HEK293 (cell line): ENCODE data around the gene WDR4.

Source experiments
- GLI4 ChIP-seq: fragments of 450-650 bp; formaldehyde crosslinking; IDR thresholded peaks from 2 replicates; pipeline ENCODE4 v1.5.1; 2016; ENCODE audit warnings: missing biosample characterization, missing genetic modification characterization
- GLIS2 ChIP-seq: fragments of 450-650 bp; formaldehyde crosslinking; IDR thresholded peaks from 2 replicates; pipeline ENCODE4 v1.5.1; 2016; ENCODE audit warnings: missing biosample characterization, missing genetic modification characterization
- RBAK ChIP-seq: fragments of 450-650 bp; formaldehyde crosslinking; IDR thresholded peaks from 2 replicates; pipeline ENCODE4 v1.5.1; 2016; ENCODE audit warnings: missing biosample characterization, missing genetic modification characterization
- SP7 ChIP-seq: fragments of 450-650 bp; formaldehyde crosslinking; IDR thresholded peaks from 2 replicates; pipeline ENCODE4 v1.5.1; 2016; ENCODE audit warnings: missing biosample characterization, missing genetic modification characterization
- YY1 ChIP-seq: fragments of 450-650 bp; formaldehyde crosslinking; IDR thresholded peaks from 2 replicates; pipeline ENCODE4 v1.5.1; 2018; ENCODE audit warnings: missing biosample characterization, missing genetic modification characterization
- YY2 ChIP-seq: fragments of 450-650 bp; formaldehyde crosslinking; IDR thresholded peaks from 2 replicates; pipeline ENCODE4 v1.5.1; 2016; ENCODE audit warnings: missing biosample characterization, missing genetic modification characterization
- ZBTB17 ChIP-seq: fragments of 450-650 bp; formaldehyde crosslinking; IDR thresholded peaks from 2 replicates; pipeline ENCODE4 v1.5.1; 2016; ENCODE audit warnings: missing biosample characterization, missing genetic modification characterization
- ZEB2 ChIP-seq: fragments of 450-650 bp; formaldehyde crosslinking; IDR thresholded peaks from 2 replicates; pipeline ENCODE4 v1.5.1; 2016; ENCODE audit warnings: missing biosample characterization, missing genetic modification characterization
- ZFHX2 ChIP-seq: fragments of 450-650 bp; formaldehyde crosslinking; conservative IDR thresholded peaks from 2 replicates; pipeline ENCODE4 v1.5.1; 2016; ENCODE audit warnings: missing biosample characterization, missing genetic modification characterization
- ZFP69B ChIP-seq: fragments of 450-650 bp; formaldehyde crosslinking; IDR thresholded peaks from 2 replicates; pipeline ENCODE4 v1.5.1; 2016; ENCODE audit warnings: missing biosample characterization, missing genetic modification characterization
- ZIC2 ChIP-seq: fragments of 450-650 bp; formaldehyde crosslinking; IDR thresholded peaks from 2 replicates; pipeline ENCODE4 v1.5.1; 2016; ENCODE audit warnings: missing biosample characterization, missing genetic modification characterization
- ZNF2 ChIP-seq: fragments of 450-650 bp; formaldehyde crosslinking; IDR thresholded peaks from 2 replicates; pipeline ENCODE4 v1.5.1; 2016; ENCODE audit warnings: missing biosample characterization, missing genetic modification characterization
- ZNF266 ChIP-seq: fragments of 450-650 bp; formaldehyde crosslinking; IDR thresholded peaks from 2 replicates; pipeline ENCODE4 v1.5.1; 2016; ENCODE audit warnings: missing biosample characterization, missing genetic modification characterization, low read depth
- ZNF311 ChIP-seq: fragments of 450-650 bp; formaldehyde crosslinking; IDR thresholded peaks from 2 replicates; pipeline ENCODE4 v1.5.1; 2017; ENCODE audit warnings: missing biosample characterization, missing genetic modification characterization, borderline replicate concordance
- ZNF423 ChIP-seq: fragments of 450-650 bp; formaldehyde crosslinking; IDR thresholded peaks from 2 replicates; pipeline ENCODE4 v1.5.1; 2016; ENCODE audit warnings: missing biosample characterization, missing genetic modification characterization
- ZNF426 ChIP-seq: fragments of 450-650 bp; formaldehyde crosslinking; IDR thresholded peaks from 2 replicates; pipeline ENCODE4 v1.5.1; 2017; ENCODE audit warnings: missing biosample characterization, missing genetic modification characterization, mild to moderate bottlenecking, inconsistent platforms, moderate library complexity
- ZNF433 ChIP-seq: fragments of 450-650 bp; formaldehyde crosslinking; IDR thresholded peaks from 2 replicates; pipeline ENCODE4 v1.5.1; 2016; ENCODE audit warnings: missing biosample characterization, missing genetic modification characterization, low read depth
- ZNF529 ChIP-seq: fragments of 450-650 bp; formaldehyde crosslinking; IDR thresholded peaks from 2 replicates; pipeline ENCODE4 v1.5.1; 2017; ENCODE audit warnings: missing genetic modification characterization, missing biosample characterization; ENCODE audit not compliant: insufficient replicate concordance
- ZNF610 ChIP-seq: fragments of 450-650 bp; formaldehyde crosslinking; IDR thresholded peaks from 2 replicates; pipeline ENCODE4 v1.5.1; 2016; ENCODE audit warnings: missing biosample characterization, missing genetic modification characterization, borderline replicate concordance
- ZNF621 ChIP-seq: fragments of 450-650 bp; formaldehyde crosslinking; IDR thresholded peaks from 2 replicates; pipeline ENCODE4 v1.5.1; 2017; ENCODE audit warnings: missing biosample characterization, missing genetic modification characterization
- ZNF626 ChIP-seq: fragments of 450-650 bp; sonication (Bioruptor Pico); formaldehyde crosslinking; IDR thresholded peaks from 2 replicates; pipeline ENCODE4 v1.5.1; 2018; ENCODE audit warnings: missing biosample characterization, missing genetic modification characterization, inconsistent platforms
- ZNF701 ChIP-seq: fragments of 450-650 bp; formaldehyde crosslinking; IDR thresholded peaks from 2 replicates; pipeline ENCODE4 v1.5.1; 2016; ENCODE audit warnings: missing biosample characterization, missing genetic modification characterization
- ZNF747 ChIP-seq: fragments of 450-650 bp; formaldehyde crosslinking; IDR thresholded peaks from 2 replicates; pipeline ENCODE4 v1.5.1; 2016; ENCODE audit warnings: missing biosample characterization, missing genetic modification characterization
- ZNF785 ChIP-seq: fragments of 450-650 bp; formaldehyde crosslinking; IDR thresholded peaks from 2 replicates; pipeline ENCODE4 v1.5.1; 2016; ENCODE audit warnings: missing biosample characterization, missing genetic modification characterization
- ZSCAN30 ChIP-seq: fragments of 450-650 bp; IDR thresholded peaks from 2 replicates; pipeline ENCODE4 v1.5.1; 2018; ENCODE audit warnings: missing biosample characterization, mild to moderate bottlenecking, missing genetic modification characterization, moderate library complexity
- TF ChIP-seq, protein P1 (sequence below): fragments of 450-650 bp; formaldehyde crosslinking; IDR thresholded peaks from 2 replicates; pipeline ENCODE4 v1.5.1; 2016; ENCODE audit warnings: missing biosample characterization, missing genetic modification characterization, borderline replicate concordance
- TF ChIP-seq, protein P2 (sequence below): fragments of 450-650 bp; formaldehyde crosslinking; IDR thresholded peaks from 2 replicates; pipeline ENCODE4 v1.5.1; 2016; ENCODE audit warnings: missing biosample characterization, missing genetic modification characterization
- TF ChIP-seq, protein P3 (sequence below): fragments of 450-650 bp; formaldehyde crosslinking; IDR thresholded peaks from 2 replicates; pipeline ENCODE4 v1.5.1; 2016; ENCODE audit warnings: missing biosample characterization, missing genetic modification characterization
- TF ChIP-seq, protein P4 (sequence below): fragments of 450-650 bp; formaldehyde crosslinking; IDR thresholded peaks from 2 replicates; pipeline ENCODE4 v1.5.1; 2016; ENCODE audit warnings: missing biosample characterization, missing genetic modification characterization
- TF ChIP-seq, protein P5 (sequence below): fragments of 450-650 bp; formaldehyde crosslinking; IDR thresholded peaks from 2 replicates; pipeline ENCODE4 v1.5.1; 2016; ENCODE audit warnings: missing biosample characterization, missing genetic modification characterization
- TF ChIP-seq, protein P6 (sequence below): fragments of 450-650 bp; formaldehyde crosslinking; IDR thresholded peaks from 2 replicates; pipeline ENCODE4 v1.5.1; 2016; ENCODE audit warnings: missing biosample characterization, missing genetic modification characterization

WDR4 gene

DNA sequence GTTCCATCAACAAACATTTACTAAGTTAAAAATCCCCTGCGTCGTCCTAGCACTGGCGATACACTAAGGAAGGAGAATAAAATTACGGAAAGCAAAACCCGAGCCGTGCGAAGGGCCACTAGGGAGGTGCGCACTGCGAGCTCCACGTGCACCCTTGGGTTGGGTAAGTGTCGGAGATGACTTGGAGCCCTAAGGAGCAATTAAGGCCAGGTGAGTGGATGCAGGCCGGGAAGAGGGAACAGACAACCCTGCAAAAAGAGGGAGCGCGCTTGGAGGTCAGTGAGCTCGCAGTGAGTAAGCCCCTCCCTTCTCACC, 704 bp downstream of the WDR4 start (continued):
- TF ChIP-seq ZNF785, result no peak
- TF ChIP-seq ZNF433 (tag by site-specific recombination), result no peak
- no peak for TF ChIP-seq RBAK (tag by site-specific recombination)
- TF ChIP-seq ZNF311 (tag by site-specific recombination), result no peak
- TF ChIP-seq ZBTB17 (tag by site-specific recombination), result peak; percentile 91
- TF ChIP-seq, protein P1, sequence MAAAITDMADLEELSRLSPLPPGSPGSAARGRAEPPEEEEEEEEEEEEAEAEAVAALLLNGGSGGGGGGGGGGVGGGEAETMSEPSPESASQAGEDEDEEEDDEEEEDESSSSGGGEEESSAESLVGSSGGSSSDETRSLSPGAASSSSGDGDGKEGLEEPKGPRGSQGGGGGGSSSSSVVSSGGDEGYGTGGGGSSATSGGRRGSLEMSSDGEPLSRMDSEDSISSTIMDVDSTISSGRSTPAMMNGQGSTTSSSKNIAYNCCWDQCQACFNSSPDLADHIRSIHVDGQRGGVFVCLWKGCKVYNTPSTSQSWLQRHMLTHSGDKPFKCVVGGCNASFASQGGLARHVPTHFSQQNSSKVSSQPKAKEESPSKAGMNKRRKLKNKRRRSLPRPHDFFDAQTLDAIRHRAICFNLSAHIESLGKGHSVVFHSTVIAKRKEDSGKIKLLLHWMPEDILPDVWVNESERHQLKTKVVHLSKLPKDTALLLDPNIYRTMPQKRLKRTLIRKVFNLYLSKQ (tag by site-specific recombination), result no peak
- TF ChIP-seq, protein P2, sequence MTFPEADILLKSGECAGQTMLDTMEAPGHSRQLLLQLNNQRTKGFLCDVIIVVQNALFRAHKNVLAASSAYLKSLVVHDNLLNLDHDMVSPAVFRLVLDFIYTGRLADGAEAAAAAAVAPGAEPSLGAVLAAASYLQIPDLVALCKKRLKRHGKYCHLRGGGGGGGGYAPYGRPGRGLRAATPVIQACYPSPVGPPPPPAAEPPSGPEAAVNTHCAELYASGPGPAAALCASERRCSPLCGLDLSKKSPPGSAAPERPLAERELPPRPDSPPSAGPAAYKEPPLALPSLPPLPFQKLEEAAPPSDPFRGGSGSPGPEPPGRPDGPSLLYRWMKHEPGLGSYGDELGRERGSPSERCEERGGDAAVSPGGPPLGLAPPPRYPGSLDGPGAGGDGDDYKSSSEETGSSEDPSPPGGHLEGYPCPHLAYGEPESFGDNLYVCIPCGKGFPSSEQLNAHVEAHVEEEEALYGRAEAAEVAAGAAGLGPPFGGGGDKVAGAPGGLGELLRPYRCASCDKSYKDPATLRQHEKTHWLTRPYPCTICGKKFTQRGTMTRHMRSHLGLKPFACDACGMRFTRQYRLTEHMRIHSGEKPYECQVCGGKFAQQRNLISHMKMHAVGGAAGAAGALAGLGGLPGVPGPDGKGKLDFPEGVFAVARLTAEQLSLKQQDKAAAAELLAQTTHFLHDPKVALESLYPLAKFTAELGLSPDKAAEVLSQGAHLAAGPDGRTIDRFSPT (tag by site-specific recombination), result no peak
- TF ChIP-seq ZNF626 (tag by site-specific recombination), result no peak
- TF ChIP-seq GLI4 (tag by site-specific recombination), result no peak
- TF ChIP-seq, protein P3, sequence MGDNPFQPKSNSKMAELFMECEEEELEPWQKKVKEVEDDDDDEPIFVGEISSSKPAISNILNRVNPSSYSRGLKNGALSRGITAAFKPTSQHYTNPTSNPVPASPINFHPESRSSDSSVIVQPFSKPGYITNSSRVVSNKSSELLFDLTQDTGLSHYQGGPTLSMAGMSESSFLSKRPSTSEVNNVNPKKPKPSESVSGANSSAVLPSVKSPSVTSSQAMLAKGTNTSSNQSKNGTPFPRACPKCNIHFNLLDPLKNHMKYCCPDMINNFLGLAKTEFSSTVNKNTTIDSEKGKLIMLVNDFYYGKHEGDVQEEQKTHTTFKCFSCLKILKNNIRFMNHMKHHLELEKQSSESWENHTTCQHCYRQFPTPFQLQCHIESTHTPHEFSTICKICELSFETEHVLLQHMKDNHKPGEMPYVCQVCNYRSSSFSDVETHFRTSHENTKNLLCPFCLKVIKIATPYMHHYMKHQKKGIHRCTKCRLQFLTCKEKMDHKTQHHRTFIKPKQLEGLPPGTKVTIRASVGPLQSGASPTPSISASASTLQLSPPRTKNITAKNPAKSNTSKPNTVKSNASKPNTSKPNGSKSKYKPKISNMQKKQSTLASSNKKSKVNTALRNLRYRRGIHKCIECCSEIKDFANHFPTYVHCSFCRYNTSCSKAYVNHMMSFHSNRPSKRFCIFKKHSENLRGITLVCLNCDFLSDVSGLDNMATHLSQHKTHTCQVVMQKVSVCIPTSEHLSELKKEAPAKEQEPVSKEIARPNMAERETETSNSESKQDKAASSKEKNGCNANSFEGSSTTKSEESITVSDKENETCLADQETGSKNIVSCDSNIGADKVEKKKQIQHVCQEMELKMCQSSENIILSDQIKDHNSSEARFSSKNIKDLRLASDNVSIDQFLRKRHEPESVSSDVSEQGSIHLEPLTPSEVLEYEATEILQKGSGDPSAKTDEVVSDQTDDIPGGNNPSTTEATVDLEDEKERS (tag by site-specific recombination), result no peak
- TF ChIP-seq ZEB2 (tag by site-specific recombination), result no peak
- no peak for TF ChIP-seq ZNF529 (tag by site-specific recombination)
- no peak for TF ChIP-seq ZNF266 (tag by site-specific recombination)
- TF ChIP-seq ZNF621 (tag by site-specific recombination), result no peak
- TF ChIP-seq, protein P4, sequence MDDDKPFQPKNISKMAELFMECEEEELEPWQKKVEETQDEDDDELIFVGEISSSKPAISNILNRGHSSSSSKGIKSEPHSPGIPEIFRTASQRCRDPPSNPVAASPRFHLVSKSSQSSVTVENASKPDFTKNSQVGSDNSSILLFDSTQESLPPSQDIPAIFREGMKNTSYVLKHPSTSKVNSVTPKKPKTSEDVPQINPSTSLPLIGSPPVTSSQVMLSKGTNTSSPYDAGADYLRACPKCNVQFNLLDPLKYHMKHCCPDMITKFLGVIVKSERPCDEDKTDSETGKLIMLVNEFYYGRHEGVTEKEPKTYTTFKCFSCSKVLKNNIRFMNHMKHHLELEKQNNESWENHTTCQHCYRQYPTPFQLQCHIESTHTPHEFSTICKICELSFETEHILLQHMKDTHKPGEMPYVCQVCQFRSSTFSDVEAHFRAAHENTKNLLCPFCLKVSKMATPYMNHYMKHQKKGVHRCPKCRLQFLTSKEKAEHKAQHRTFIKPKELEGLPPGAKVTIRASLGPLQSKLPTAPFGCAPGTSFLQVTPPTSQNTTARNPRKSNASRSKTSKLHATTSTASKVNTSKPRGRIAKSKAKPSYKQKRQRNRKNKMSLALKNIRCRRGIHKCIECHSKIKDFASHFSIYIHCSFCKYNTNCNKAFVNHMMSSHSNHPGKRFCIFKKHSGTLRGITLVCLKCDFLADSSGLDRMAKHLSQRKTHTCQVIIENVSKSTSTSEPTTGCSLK (tag by site-specific recombination), result no peak
- 0 out of 2 replicates have a peak, but pooled peaks have one; percentile 7 for TF ChIP-seq ZNF2
- no peak for TF ChIP-seq ZNF426 (tag by site-specific recombination)
- no peak for TF ChIP-seq GLIS2 (tag by site-specific recombination)
- peak; percentile 51; the same call in 1 of the 2 replicates for TF ChIP-seq ZIC2 (tag by site-specific recombination)
- TF ChIP-seq ZNF747, result no peak
- TF ChIP-seq ZSCAN30, result peak; percentile 45
- TF ChIP-seq, protein P5, sequence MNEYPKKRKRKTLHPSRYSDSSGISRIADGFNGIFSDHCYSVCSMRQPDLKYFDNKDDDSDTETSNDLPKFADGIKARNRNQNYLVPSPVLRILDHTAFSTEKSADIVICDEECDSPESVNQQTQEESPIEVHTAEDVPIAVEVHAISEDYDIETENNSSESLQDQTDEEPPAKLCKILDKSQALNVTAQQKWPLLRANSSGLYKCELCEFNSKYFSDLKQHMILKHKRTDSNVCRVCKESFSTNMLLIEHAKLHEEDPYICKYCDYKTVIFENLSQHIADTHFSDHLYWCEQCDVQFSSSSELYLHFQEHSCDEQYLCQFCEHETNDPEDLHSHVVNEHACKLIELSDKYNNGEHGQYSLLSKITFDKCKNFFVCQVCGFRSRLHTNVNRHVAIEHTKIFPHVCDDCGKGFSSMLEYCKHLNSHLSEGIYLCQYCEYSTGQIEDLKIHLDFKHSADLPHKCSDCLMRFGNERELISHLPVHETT (tag by site-specific recombination), result peak; percentile 45; the same call in 1 of the 2 replicates
- TF ChIP-seq ZNF610 (tag by site-specific recombination), result no peak
- TF ChIP-seq SP7 (tag by site-specific recombination), result no peak
- TF ChIP-seq ZFHX2 (tag by site-specific recombination), result no peak
- TF ChIP-seq YY2 (tag by site-specific recombination), result no peak
- TF ChIP-seq ZNF701, result no peak
- TF ChIP-seq ZFP69B (tag by site-specific recombination), result no peak
- TF ChIP-seq YY1 (tag by site-specific recombination), result no peak
- TF ChIP-seq ZNF423, result peak; percentile 53; the same call in 1 of the 2 replicates
- TF ChIP-seq, protein P6, sequence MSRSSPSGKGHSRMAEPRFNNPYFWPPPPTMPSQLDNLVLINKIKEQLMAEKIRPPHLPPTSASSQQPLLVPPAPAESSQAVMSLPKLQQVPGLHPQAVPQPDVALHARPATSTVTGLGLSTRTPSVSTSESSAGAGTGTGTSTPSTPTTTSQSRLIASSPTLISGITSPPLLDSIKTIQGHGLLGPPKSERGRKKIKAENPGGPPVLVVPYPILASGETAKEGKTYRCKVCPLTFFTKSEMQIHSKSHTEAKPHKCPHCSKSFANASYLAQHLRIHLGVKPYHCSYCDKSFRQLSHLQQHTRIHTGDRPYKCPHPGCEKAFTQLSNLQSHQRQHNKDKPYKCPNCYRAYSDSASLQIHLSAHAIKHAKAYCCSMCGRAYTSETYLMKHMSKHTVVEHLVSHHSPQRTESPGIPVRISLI (tag by site-specific recombination), result no peak
